GM19328 (cell line): ENCODE data around the gene GIGYF1.

Source experiments
- ATAC-seq: cut with Tn5 transposase; IDR thresholded peaks from one replicate; pipeline ENCODE4 v1.9.1; 2021; ENCODE audit warnings: mild to moderate bottlenecking, moderate library complexity; ENCODE audit not compliant: unreplicated experiment

The GIGYF1 gene

GRCh38 chr7:100640517-100641440 lies 53.3 kb downstream of the GIGYF1 start:
- no peak for ATAC-seq

- no peak for ATAC-seq
These were observed 54.0 kb downstream of the GIGYF1 start for GRCh38 chr7:100639995-100640516.

GRCh38 chr7:100632951-100633717 lies 60.9 kb downstream of the GIGYF1 start:
- ATAC-seq: peak; percentile 59

GRCh38 chr7:100630066-100630465 lies 64.0 kb downstream of the GIGYF1 start:
- no peak for ATAC-seq
